ENCODE results near the gene TMEM18.

Gene TMEM18

DNA sequence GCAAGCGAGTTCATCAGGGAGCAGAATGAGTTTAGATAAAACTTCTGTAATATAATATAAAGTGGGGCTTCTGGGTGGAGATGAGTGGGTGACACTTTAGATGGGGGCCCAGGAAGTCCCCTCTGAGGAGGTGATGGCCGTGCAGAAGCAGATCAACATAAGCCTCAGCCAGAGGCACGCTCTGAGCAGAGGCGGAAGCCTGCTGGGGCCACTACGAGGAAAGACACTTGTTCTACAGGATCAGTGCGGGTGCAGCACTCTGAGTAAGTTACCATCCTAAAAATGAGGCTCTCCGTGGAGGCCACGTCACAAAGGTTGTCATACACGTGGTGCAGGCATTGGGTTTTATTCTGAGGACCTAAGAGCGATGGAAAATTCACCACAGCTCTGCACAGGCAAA lies 22.3 kb downstream of the TMEM18 start:
- Histone ChIP-seq H4K20me1 (ENCODE audit: insufficient read depth, low read length) (no peaks in the 10 kb centered on the region), H3K9me3 (replicated peaks; ENCODE audit: insufficient read depth, low read length) (no peaks in the 10 kb centered on the region), H3K27me3 (replicated peaks; ENCODE audit: insufficient read depth, low read length) (no peaks in the 10 kb centered on the region), H3F3A (ENCODE audit: insufficient read depth, low read length) (no peaks in the 10 kb centered on the region), H3K36me3 (replicated peaks; ENCODE audit: insufficient read depth, low read length) (no peaks in the 10 kb centered on the region), H3K9me2 (replicated peaks; ENCODE audit: insufficient read depth, low read length) (no peaks in the 10 kb centered on the region), H3K79me2 (ENCODE audit: low read length) (no peaks in the 10 kb centered on the region), H3K4me1 (ENCODE audit: low read length) (no peaks in the 10 kb centered on the region), H3K4me2 (ENCODE audit: low read depth, low read length) (no peak overlapping the region), H2AFZ (ENCODE audit: low read length) (no peak overlapping the region), H3K27ac (ENCODE audit: low read length) (no peak overlapping the region), H3K4me3 (ENCODE audit: low read length) (no peak overlapping the region), H3K9ac (ENCODE audit: low read length) (no peak overlapping the region)
- no peak for TF ChIP-seq EZH2phosphoT487 (IDR thresholded peaks at IDR 0.05; ENCODE audit: low read length)
- TF ChIP-seq EZH2 (optimal IDR thresholded peaks at IDR 0.05; ENCODE audit: low read depth, low read length): no peak
- TF ChIP-seq, protein P1, sequence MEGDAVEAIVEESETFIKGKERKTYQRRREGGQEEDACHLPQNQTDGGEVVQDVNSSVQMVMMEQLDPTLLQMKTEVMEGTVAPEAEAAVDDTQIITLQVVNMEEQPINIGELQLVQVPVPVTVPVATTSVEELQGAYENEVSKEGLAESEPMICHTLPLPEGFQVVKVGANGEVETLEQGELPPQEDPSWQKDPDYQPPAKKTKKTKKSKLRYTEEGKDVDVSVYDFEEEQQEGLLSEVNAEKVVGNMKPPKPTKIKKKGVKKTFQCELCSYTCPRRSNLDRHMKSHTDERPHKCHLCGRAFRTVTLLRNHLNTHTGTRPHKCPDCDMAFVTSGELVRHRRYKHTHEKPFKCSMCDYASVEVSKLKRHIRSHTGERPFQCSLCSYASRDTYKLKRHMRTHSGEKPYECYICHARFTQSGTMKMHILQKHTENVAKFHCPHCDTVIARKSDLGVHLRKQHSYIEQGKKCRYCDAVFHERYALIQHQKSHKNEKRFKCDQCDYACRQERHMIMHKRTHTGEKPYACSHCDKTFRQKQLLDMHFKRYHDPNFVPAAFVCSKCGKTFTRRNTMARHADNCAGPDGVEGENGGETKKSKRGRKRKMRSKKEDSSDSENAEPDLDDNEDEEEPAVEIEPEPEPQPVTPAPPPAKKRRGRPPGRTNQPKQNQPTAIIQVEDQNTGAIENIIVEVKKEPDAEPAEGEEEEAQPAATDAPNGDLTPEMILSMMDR (IDR thresholded peaks at IDR 0.05; ENCODE audit: low read length): no peak
- no peak for DNase-seq

GRCh38 chr2:653645-654425 lies 23.4 kb downstream of the TMEM18 start:
- no peaks in the 10 kb centered on the region for H3K27me3 ChIP-seq (replicated peaks; ENCODE audit: insufficient read depth, low read length)
- H3K9me2 ChIP-seq (replicated peaks; ENCODE audit: insufficient read depth, low read length): no peaks in the 10 kb centered on the region
- H3K4me1 ChIP-seq (ENCODE audit: low read length): no peaks in the 10 kb centered on the region
- no peak overlapping the region for H2AFZ ChIP-seq (ENCODE audit: low read length)
- no peak for DNase-seq
- H3K27ac ChIP-seq (ENCODE audit: low read length): no peak overlapping the region
- TF ChIP-seq, protein P1 (IDR thresholded peaks at IDR 0.05; ENCODE audit: low read length): no peak
- TF ChIP-seq EZH2phosphoT487 (IDR thresholded peaks at IDR 0.05; ENCODE audit: low read length) (no peak), EZH2 (optimal IDR thresholded peaks at IDR 0.05; ENCODE audit: low read depth, low read length) (no peak)
- H3K4me2 ChIP-seq (ENCODE audit: low read depth, low read length): no peak overlapping the region
- H4K20me1 ChIP-seq (ENCODE audit: insufficient read depth, low read length): no peaks in the 10 kb centered on the region
- no peak overlapping the region for H3K4me3 ChIP-seq (ENCODE audit: low read length)
- H3K36me3 ChIP-seq (replicated peaks; ENCODE audit: insufficient read depth, low read length): no peaks in the 10 kb centered on the region
- H3K9ac ChIP-seq (ENCODE audit: low read length): no peak overlapping the region
- no peaks in the 10 kb centered on the region for H3F3A ChIP-seq (ENCODE audit: insufficient read depth, low read length)
- H3K9me3 ChIP-seq (replicated peaks; ENCODE audit: insufficient read depth, low read length): no peaks in the 10 kb centered on the region
- H3K79me2 ChIP-seq (ENCODE audit: low read length): no peaks in the 10 kb centered on the region

DNA sequence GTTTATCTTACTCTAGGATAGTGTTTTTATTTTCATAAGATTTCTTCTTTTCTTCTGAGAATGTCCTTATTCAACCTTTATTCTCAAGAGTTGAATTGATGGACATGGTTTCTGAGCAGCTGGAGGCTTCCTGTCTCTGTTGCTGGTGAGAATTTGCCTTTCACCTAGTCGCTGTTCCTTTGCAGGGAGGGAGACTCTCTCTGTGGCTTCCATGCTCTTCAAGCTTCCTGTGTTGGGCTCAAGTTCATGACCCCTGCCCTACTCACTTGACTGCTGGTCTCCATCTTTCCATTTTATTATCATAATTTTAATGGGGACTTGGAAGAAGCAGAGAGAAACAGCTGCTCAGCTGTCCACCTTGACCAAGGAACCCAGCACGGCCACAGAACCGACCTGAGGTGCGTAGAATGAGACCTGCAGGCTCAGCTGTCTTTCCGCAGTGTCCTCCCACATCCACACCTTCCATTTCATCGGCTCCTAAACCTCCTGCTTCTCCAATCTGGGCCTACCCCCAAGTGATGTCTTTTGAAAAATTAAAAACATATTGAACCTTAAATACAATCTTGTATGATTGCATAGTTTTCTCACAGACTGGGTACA lies 24.2 kb downstream of the TMEM18 start:
- Histone ChIP-seq H4K20me1 (ENCODE audit: insufficient read depth, low read length) (no peaks in the 10 kb centered on the region), H3K4me1 (ENCODE audit: low read length) (no peaks in the 10 kb centered on the region), H3K27ac (ENCODE audit: low read length) (no peak overlapping the region), H3K79me2 (ENCODE audit: low read length) (no peaks in the 10 kb centered on the region), H3K9ac (ENCODE audit: low read length) (no peak overlapping the region), H3K36me3 (replicated peaks; ENCODE audit: insufficient read depth, low read length) (no peaks in the 10 kb centered on the region), H3K9me3 (replicated peaks; ENCODE audit: insufficient read depth, low read length) (no peaks in the 10 kb centered on the region), H3F3A (ENCODE audit: insufficient read depth, low read length) (no peaks in the 10 kb centered on the region), H2AFZ (ENCODE audit: low read length) (no peak overlapping the region), H3K4me2 (ENCODE audit: low read depth, low read length) (no peak overlapping the region), H3K27me3 (replicated peaks; ENCODE audit: insufficient read depth, low read length) (no peaks in the 10 kb centered on the region), H3K4me3 (ENCODE audit: low read length) (no peak overlapping the region), H3K9me2 (replicated peaks; ENCODE audit: insufficient read depth, low read length) (no peaks in the 10 kb centered on the region)
- TF ChIP-seq EZH2 (optimal IDR thresholded peaks at IDR 0.05; ENCODE audit: low read depth, low read length) (no peak), EZH2phosphoT487 (IDR thresholded peaks at IDR 0.05; ENCODE audit: low read length) (no peak)
- TF ChIP-seq, protein P1 (IDR thresholded peaks at IDR 0.05; ENCODE audit: low read length): no peak
- DNase-seq: no peak

Data from MM.1S (cell line).